Cardiac muscle cell (in vitro differentiated cells and primary cell): Measurements from ENCODE around the gene SOX6. TPM values are rescaled to one million over a fixed set of nuclear protein-coding genes. Genes with fewer than 3 reads are reported as not detected.

Source experiments
- DNase-seq, 2 donors: peaks; one replicate each; pipeline versions ENCODE4 v3.0.0 to v3.0.0-alpha.2; 2010 to 2017; ENCODE audit warnings: low read depth in 1 of 2, low spot score in 1 of 2
- H3K27ac ChIP-seq: fragments of 200-600 bp; sonication (generic); 2 replicates; pipeline ENCODE4 v1.5.1; 2016
- H3K27me3 ChIP-seq: fragments of 200-600 bp; sonication (generic); 2 replicates; pipeline ENCODE4 v1.6.0; 2016; ENCODE audit warnings: control low read depth
- H3K36me3 ChIP-seq: fragments of 200-600 bp; sonication (generic); 2 replicates; pipeline ENCODE4 v1.5.1; 2016; ENCODE audit warnings: control low read depth
- H3K4me1 ChIP-seq: fragments of 200-600 bp; sonication (generic); 2 replicates; pipeline ENCODE4 v1.8.1; 2017; ENCODE audit warnings: low read depth, mild to moderate bottlenecking, mixed run types
- H3K4me3 ChIP-seq: fragments of 200-600 bp; sonication (generic); 2 replicates; pipeline ENCODE4 v1.5.1; 2016; ENCODE audit warnings: mild to moderate bottlenecking
- H3K9me3 ChIP-seq: fragments of 200-600 bp; sonication (generic); 2 replicates; pipeline ENCODE4 v1.5.1; 2017; ENCODE audit warnings: low read depth, mild to moderate bottlenecking, control low read depth
- CTCF ChIP-seq: IDR thresholded peaks from 2 replicates; pipeline ENCODE4 v1.5.1; 2012; ENCODE audit warnings: low read depth, mild to moderate bottlenecking, low read length
- polyA plus RNA-seq: library from polyadenylated mRNA; unstranded; fragments of >200 nt; fragmentation: Nextera tagmentation; extraction: Ambion mirVana; gene quantifications from 2 replicates; pipeline ENCODE4 v1.2.1, GENCODE V29; 2016
- total RNA-seq: library from RNA; depleted of rRNA; stranded (reverse); fragments of >200 nt; gene quantifications from 2 replicates; pipeline ENCODE4 v1.2.3, GENCODE V29; 2016

SOX6 gene
- total and polyA plus RNA-seq, 2 experiments from 2014 or later: 7.0 to 9.6 TPM

- no peak overlapping the region for H3K4me3 ChIP-seq
- H3K4me1 ChIP-seq: peaks cover 42% of the 10 kb centered on the region
- no peaks in the 10 kb centered on the region for H3K9me3 ChIP-seq
- H3K27me3 ChIP-seq: no peaks in the 10 kb centered on the region
- no peak overlapping the region for H3K27ac ChIP-seq
- no peak for TF ChIP-seq CTCF
- peak in 1 of 2 donors; percentile 21 for DNase-seq
- no peaks in the 10 kb centered on the region for H3K36me3 ChIP-seq
Measured at GRCh38 chr11:16297332-16297731, 59.0 kb downstream of the SOX6 start.

GRCh38 chr11:16296273-16296672 lies 60.1 kb downstream of the SOX6 start:
- no peak for DNase-seq
- no peaks in the 10 kb centered on the region for H3K36me3 ChIP-seq
- no peak for TF ChIP-seq CTCF
- no peaks in the 10 kb centered on the region for H3K27me3 ChIP-seq
- no peak overlapping the region for H3K4me3 ChIP-seq
- H3K9me3 ChIP-seq: no peaks in the 10 kb centered on the region
- H3K4me1 ChIP-seq: peaks cover 48% of the 10 kb centered on the region
- H3K27ac ChIP-seq: no peak overlapping the region

GRCh38 chr11:16295592-16295991 lies 60.8 kb downstream of the SOX6 start:
- no peak for TF ChIP-seq CTCF
- H3K9me3 ChIP-seq: no peaks in the 10 kb centered on the region
- peak overlapping the region; percentile 39 for H3K27ac ChIP-seq
- H3K4me3 ChIP-seq: no peak overlapping the region
- H3K27me3 ChIP-seq: no peaks in the 10 kb centered on the region
- no peaks in the 10 kb centered on the region for H3K36me3 ChIP-seq
- peaks cover 48% of the 10 kb centered on the region for H3K4me1 ChIP-seq
- no peak for DNase-seq

- H3K27ac ChIP-seq: peak overlapping the region; percentile 80
- peak; percentile 16 to 37 for DNase-seq
- peaks cover 45% of the 10 kb centered on the region for H3K4me1 ChIP-seq
- no peaks in the 10 kb centered on the region for H3K27me3 ChIP-seq
- H3K9me3 ChIP-seq: no peaks in the 10 kb centered on the region
- no peaks in the 10 kb centered on the region for H3K36me3 ChIP-seq
- no peak overlapping the region for H3K4me3 ChIP-seq
- TF ChIP-seq CTCF: no peak
Measured at GRCh38 chr11:16293204-16293681, 63.1 kb downstream of the SOX6 start.

- no peak for DNase-seq
- Histone ChIP-seq H3K27me3 (no peaks in the 10 kb centered on the region), H3K9me3 (no peaks in the 10 kb centered on the region), H3K36me3 (no peaks in the 10 kb centered on the region), H3K27ac (peak overlapping the region; percentile 80), H3K4me3 (no peak overlapping the region), H3K4me1 (peaks cover 41% of the 10 kb centered on the region)
- TF ChIP-seq CTCF: no peak
Measured at GRCh38 chr11:16292167-16292859, 64.0 kb downstream of the SOX6 start.
